D721Med (cell line): Measurements from ENCODE around the gene CD8B.
"Not testable (repeated sequence)": the region's sequence is repeated elsewhere in the genome, so short reads cannot be mapped to it uniquely, and the experiment has no call there.

ENCODE experiments used
- DNase-seq: peaks from one replicate; pipeline ENCODE4 v3.0.0; 2011; ENCODE audit warnings: low spot score; ENCODE audit not compliant: insufficient read length
- FAIRE-seq: peaks from 2 replicates; lab custom pipeline; 2011; peaks lifted over from hg19 to GRCh38; lab: Jason Lieb, UNC
- CTCF ChIP-seq: IDR thresholded peaks from 2 replicates; pipeline ENCODE4 v1.5.1; 2012; ENCODE audit warnings: mild to moderate bottlenecking, control low read depth; ENCODE audit not compliant: insufficient read depth; ENCODE audit errors: missing control alignments

CD8B gene

DNA sequence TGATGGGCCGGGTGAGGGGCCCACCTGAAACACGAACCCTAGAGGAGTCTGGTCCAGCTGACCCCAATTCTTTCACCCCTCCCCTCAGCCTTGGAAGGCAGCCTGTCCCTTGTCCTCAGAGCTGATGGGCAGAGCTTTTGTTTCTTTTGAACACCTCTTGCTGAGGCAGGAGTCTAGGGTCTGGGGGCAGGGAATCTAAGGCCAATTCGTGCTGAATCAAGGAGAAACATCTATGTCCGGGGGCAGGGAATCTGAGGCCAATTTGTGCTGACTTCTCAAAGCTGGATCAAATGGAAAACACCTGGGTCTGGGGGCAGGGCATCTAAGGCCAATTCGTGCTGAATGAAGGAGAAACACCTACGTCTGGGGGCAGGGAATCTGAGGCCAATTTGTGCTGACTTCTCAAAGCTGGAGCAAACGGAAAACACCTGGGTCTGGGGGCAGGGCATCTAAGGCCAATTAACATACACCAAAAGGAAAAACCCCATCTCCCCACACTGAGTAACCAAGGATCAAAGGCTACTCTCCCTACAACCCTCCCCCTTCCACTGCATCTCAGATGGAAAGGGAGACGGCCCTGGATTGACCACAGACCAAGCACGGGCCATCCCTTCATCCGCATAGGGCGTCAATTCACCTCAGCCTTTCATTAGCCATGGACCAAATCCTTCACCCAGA is 21.7 kb downstream of the CD8B start:
- not testable (repeated sequence) for FAIRE-seq, DNase-seq

GRCh38 chr2:86839455-86839854 is 22.2 kb downstream of the CD8B start:
- not testable (repeated sequence) for FAIRE-seq, DNase-seq

DNA sequence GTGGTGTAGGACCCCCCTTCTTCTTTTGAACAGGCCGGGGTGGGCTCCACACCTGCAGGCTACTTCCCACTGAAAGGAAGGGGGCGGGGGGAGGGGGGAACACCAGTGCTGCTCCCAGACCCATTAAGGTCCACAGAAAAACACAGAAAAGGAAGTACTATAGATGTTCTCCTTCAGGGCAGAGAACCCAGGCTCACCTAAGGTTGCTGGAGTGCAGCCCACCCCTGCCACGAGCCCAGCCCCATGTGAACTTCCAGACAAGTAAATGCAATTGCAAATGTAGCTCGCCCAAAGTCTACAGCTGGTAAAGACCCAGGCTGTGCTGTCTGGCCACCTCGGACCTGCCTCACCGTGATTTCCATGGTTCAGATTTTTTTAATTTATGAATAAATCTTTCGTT is 24.0 kb downstream of the CD8B start:
- not testable (repeated sequence) for DNase-seq, FAIRE-seq

GRCh38 chr2:86836915-86837695 is 24.6 kb downstream of the CD8B start:
- not testable (repeated sequence) for FAIRE-seq, DNase-seq

DNA sequence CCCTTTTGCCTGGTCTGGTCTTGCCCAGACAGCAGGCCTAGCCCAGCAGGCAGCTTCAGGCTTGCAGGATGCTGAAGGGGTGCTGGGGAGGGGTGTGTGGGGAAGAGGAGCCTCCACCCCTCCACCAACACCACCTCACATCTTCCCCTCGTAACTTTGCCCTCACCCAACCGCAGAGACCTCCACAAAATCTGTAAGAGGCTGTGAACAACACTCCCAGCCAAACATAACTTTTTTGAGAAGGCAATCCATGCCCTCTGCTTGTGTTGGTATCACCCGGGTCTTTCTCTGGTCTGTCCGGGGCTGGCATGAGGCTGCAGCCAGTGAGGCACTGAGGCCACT is 26.2 kb downstream of the CD8B start:
- FAIRE-seq, DNase-seq: not testable (repeated sequence)

DNA sequence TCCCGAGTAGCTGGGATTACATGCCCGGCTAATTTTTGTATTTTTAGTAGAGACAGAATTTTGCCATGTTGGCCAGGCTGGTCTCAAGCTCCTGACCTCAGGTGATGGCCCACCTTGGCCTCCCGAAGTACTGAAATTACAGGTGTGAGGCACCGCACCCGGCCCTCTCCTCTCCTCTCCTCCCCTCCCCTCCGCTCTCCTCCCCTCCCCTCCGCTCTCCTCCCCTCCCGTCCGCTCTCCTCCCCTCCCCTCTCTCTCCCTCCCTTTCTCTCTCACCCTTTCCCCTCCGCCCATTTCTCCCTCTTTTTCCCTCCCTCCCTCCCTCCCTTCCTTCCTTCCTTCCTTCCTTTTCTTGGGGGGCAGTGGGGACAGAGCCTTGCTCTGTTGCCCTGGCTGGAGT is 28.4 kb downstream of the CD8B start:
- FAIRE-seq, result no peak
- DNase-seq, result no peak
- TF ChIP-seq CTCF, result no peak

GRCh38 chr2:86832334-86833096 is 29.2 kb downstream of the CD8B start:
- no peak for TF ChIP-seq CTCF
- no peak for FAIRE-seq

DNA sequence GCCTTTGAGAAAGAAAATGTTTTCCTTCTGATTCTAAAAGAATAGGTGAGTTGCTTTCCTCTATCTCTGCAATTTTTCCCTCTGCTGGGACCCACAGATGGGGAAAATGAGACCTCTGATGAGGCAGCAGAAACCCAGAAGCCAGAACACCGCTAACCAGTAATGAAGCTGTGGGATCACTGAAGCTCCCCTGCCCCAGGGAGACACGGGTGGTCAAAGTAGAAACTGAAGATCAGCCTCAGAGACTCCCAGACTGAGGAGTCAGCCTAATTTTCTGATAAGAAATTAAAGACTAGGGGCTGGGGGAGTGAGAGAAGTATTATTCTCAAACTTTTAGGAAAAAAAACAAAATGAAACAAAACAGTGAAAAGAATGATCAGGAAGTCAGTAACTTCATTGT is 30.1 kb downstream of the CD8B start:
- TF ChIP-seq CTCF, result no peak
- FAIRE-seq, result no peak
- no peak for DNase-seq

More at GRCh38 chr2:86832334-86833096, 29.2 kb downstream of the CD8B start:
- DNase-seq, result no peak

DNA sequence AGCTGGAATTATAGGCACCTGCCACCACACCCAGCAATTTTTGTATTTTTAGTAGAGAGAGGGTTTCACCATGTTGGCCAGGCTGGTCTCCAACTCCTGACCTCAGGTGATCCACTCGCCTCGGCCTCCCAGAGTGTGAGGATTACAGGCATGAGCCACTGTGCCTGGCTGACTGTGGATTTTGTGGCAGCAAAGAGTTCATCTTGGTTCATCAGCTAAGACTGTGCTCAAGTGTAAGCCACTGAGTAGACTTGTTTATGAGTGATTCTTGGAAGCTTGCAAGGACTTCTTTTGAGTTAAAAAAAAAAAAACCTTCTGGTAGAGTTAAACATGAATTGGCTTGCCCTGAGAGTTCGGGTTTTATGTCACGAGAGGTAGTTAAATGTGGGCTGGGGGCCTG is 34.7 kb downstream of the CD8B start:
- TF ChIP-seq CTCF, result no peak
- no peak for DNase-seq
- no peak for FAIRE-seq
